HG03103 (cell line): ENCODE data around the gene ATXN7L1.
"Not testable (repeated sequence)": the region's sequence is repeated elsewhere in the genome, so short reads cannot be mapped to it uniquely, and the experiment has no call there.

ENCODE experiments used
- ATAC-seq: cut with Tn5 transposase; IDR thresholded peaks from one replicate; pipeline ENCODE4 v1.9.1; 2021; ENCODE audit warnings: low read depth; ENCODE audit not compliant: unreplicated experiment

The ATXN7L1 gene

GRCh38 chr7:105600720-105601550 is 275.5 kb downstream of the ATXN7L1 start:
- no peak for ATAC-seq

GRCh38 chr7:105599551-105599950 is 276.8 kb downstream of the ATXN7L1 start:
- ATAC-seq: no peak

GRCh38 chr7:105599080-105599479 is 277.3 kb downstream of the ATXN7L1 start:
- not testable (repeated sequence) for ATAC-seq

- ATAC-seq: no peak
These were observed 279.5 kb downstream of the ATXN7L1 start for GRCh38 chr7:105596866-105597265.

- ATAC-seq: no peak
These were observed 282.4 kb downstream of the ATXN7L1 start for GRCh38 chr7:105594034-105594433.

GRCh38 chr7:105591522-105591921 is 284.9 kb downstream of the ATXN7L1 start:
- no peak for ATAC-seq

GRCh38 chr7:105590793-105591192 is 285.6 kb downstream of the ATXN7L1 start:
- ATAC-seq: no peak

GRCh38 chr7:105589356-105590077 is 286.9 kb downstream of the ATXN7L1 start:
- peak; percentile 89 for ATAC-seq

- no peak for ATAC-seq
These were observed 288.3 kb downstream of the ATXN7L1 start for GRCh38 chr7:105587909-105588635.

- no peak for ATAC-seq
These were observed 290.4 kb downstream of the ATXN7L1 start for GRCh38 chr7:105585850-105586500.

GRCh38 chr7:105584165-105584564 is 292.2 kb downstream of the ATXN7L1 start:
- no peak for ATAC-seq

GRCh38 chr7:105583061-105583460 is 293.3 kb downstream of the ATXN7L1 start:
- ATAC-seq: no peak

GRCh38 chr7:105581066-105581811 is 295.2 kb downstream of the ATXN7L1 start, which contains the start of gene EFCAB10:
Gene EFCAB10 (minus strand): TSS chr7:105581493. CDS start chr7:105581463, 30 bp downstream.
- ATAC-seq: peak; percentile 82

- no peak for ATAC-seq
These were observed 296.2 kb downstream of the ATXN7L1 start for GRCh38 chr7:105580022-105580740.

GRCh38 chr7:105578496-105578895 is 297.9 kb downstream of the ATXN7L1 start:
- ATAC-seq: no peak

- ATAC-seq: no peak
These were observed 299.1 kb downstream of the ATXN7L1 start for GRCh38 chr7:105577251-105577650.

GRCh38 chr7:105571891-105572290 is 304.5 kb downstream of the ATXN7L1 start:
- ATAC-seq: no peak

GRCh38 chr7:105567821-105568220 is 308.6 kb downstream of the ATXN7L1 start:
- no peak for ATAC-seq

GRCh38 chr7:105567024-105567423 is 309.4 kb downstream of the ATXN7L1 start:
- no peak for ATAC-seq
